Large intestine (tissue), 3 donors: Measurements from ENCODE around the gene ERLEC1. TPM values are rescaled to one million over a fixed set of nuclear protein-coding genes. Genes with fewer than 3 reads are reported as not detected.
"Not testable (repeated sequence)": the region's sequence is repeated elsewhere in the genome, so short reads cannot be mapped to it uniquely, and the experiment has no call there.

Experiments used
- DNase-seq, 2 donors: peaks; one replicate each; pipeline versions ENCODE4 v3.0.0 to v3.0.0-alpha.2; 2013
- H3K27ac ChIP-seq: one replicate; pipeline ENCODE4 v1.5.1; 2013; ENCODE audit warnings: low read length
- H3K27me3 ChIP-seq: 2 replicates; pipeline ENCODE4 v1.6.1; 2013; ENCODE audit warnings: low read length; ENCODE audit not compliant: control insufficient read depth, insufficient read depth
- H3K36me3 ChIP-seq: 2 replicates; pipeline ENCODE4 v1.6.1; 2013; ENCODE audit warnings: low read length; ENCODE audit not compliant: control insufficient read depth, insufficient read depth
- H3K4me1 ChIP-seq: one replicate; pipeline ENCODE4 v1.6.1; 2013; ENCODE audit warnings: low read length; ENCODE audit not compliant: control insufficient read depth, insufficient read depth
- H3K4me3 ChIP-seq: one replicate; pipeline ENCODE4 v1.5.1; 2013; ENCODE audit warnings: low read length
- H3K9me3 ChIP-seq: one replicate; pipeline ENCODE4 v1.6.1; 2013; ENCODE audit warnings: mild to moderate bottlenecking, low read depth, low read length, moderate library complexity; ENCODE audit not compliant: control insufficient read depth
- WGBS: methylation state at CpG from one replicate; pipeline ENCODE4 v1.1.5; 2013; ENCODE audit warnings: low lambda C conversion rate; ENCODE audit not compliant: insufficient coverage; 5-methylcytosine and 5-hydroxymethylcytosine counted together
- polyA plus RNA-seq: library from polyadenylated mRNA; unstranded; fragments of 120-200 nt; gene quantifications from one replicate; pipeline ENCODE4 v1.2.1, GENCODE V29; 2013

The ERLEC1 gene
- polyA plus RNA-seq, 1 donor, result 64.1 TPM

DNA sequence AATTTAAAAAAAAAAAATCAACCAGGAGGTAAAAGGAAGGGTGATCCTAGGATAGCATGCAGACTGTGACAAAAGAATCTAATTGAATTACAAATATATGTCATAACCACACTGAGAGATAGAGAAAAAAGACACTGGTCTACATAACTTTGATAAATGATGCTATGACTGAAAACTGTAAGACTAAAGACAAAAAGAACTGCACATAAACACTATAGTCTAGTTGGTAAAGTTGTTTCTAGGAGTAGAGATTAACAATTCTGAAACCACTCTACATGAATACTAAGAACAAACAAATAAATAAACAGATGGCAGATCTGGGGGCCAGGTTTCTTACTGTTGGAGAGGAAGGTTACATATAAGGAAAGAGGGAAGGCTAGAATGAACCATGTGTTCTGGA is 33.8 kb upstream of the ERLEC1 start:
- Histone ChIP-seq H3K27me3 (no peaks in the 10 kb centered on the region), H3K27ac (no peak overlapping the region), H3K36me3 (peaks cover 10% of the 10 kb centered on the region), H3K4me1 (no peaks in the 10 kb centered on the region), H3K9me3 (no peaks in the 10 kb centered on the region), H3K4me3 (no peak overlapping the region)
- no peak for DNase-seq

- no peak overlapping the region for H3K27ac ChIP-seq
- H3K36me3 ChIP-seq, result peaks cover 9% of the 10 kb centered on the region
- no peak overlapping the region for H3K4me3 ChIP-seq
- no peaks in the 10 kb centered on the region for H3K27me3 ChIP-seq
- DNase-seq, result no peak
- H3K9me3 ChIP-seq, result no peaks in the 10 kb centered on the region
- no peaks in the 10 kb centered on the region for H3K4me1 ChIP-seq
- no CpG with 5 or more reads among the region's 2 CpGs for WGBS
These were observed 31.7 kb upstream of the ERLEC1 start for GRCh38 chr2:53755121-53755520.

GRCh38 chr2:53756644-53757043 is 30.2 kb upstream of the ERLEC1 start:
- Histone ChIP-seq H3K27ac (no peak overlapping the region), H3K9me3 (no peaks in the 10 kb centered on the region), H3K27me3 (no peaks in the 10 kb centered on the region), H3K4me1 (no peaks in the 10 kb centered on the region), H3K4me3 (no peak overlapping the region), H3K36me3 (peaks cover 11% of the 10 kb centered on the region)
- no peak for DNase-seq
- no CpG with 5 or more reads among the region's 15 CpGs for WGBS

DNA sequence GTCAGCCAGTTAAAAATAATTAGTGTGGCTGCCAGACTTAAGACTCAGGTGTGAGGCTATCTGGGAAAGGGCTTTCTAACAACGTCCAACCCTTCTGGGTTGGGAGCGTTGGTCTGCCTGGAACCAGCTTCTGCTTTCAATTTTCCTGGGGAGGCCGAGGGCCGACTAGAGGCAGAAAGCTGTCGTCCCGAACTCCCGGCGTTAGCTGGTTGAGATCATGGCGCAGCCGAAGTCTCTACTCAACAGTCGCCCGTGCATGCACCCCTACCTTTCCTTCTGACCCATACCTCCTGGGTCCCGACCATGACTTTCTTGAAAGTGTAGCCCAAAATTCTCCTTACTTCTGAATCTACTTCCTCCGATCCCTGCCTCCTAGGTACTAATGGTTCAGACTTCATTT is 29.6 kb upstream of the ERLEC1 start:
- not testable (repeated sequence) for H3K27me3 ChIP-seq, H3K9me3 ChIP-seq, H3K4me3 ChIP-seq, H3K4me1 ChIP-seq, DNase-seq, H3K27ac ChIP-seq
- 100% methylated on average over 1 of the region's 14 CpGs for WGBS
- peaks cover 11% of the 10 kb centered on the region for H3K36me3 ChIP-seq

- no peak overlapping the region for H3K4me3 ChIP-seq
- no peak for DNase-seq
- H3K27me3 ChIP-seq, result no peaks in the 10 kb centered on the region
- no peaks in the 10 kb centered on the region for H3K9me3 ChIP-seq
- peaks cover 7% of the 10 kb centered on the region for H3K36me3 ChIP-seq
- WGBS, result no CpG with 5 or more reads among the region's 1 CpG
- H3K27ac ChIP-seq, result no peak overlapping the region
- H3K4me1 ChIP-seq, result peaks cover 3% of the 10 kb centered on the region
These were observed 21.1 kb upstream of the ERLEC1 start for GRCh38 chr2:53765767-53766166.

DNA sequence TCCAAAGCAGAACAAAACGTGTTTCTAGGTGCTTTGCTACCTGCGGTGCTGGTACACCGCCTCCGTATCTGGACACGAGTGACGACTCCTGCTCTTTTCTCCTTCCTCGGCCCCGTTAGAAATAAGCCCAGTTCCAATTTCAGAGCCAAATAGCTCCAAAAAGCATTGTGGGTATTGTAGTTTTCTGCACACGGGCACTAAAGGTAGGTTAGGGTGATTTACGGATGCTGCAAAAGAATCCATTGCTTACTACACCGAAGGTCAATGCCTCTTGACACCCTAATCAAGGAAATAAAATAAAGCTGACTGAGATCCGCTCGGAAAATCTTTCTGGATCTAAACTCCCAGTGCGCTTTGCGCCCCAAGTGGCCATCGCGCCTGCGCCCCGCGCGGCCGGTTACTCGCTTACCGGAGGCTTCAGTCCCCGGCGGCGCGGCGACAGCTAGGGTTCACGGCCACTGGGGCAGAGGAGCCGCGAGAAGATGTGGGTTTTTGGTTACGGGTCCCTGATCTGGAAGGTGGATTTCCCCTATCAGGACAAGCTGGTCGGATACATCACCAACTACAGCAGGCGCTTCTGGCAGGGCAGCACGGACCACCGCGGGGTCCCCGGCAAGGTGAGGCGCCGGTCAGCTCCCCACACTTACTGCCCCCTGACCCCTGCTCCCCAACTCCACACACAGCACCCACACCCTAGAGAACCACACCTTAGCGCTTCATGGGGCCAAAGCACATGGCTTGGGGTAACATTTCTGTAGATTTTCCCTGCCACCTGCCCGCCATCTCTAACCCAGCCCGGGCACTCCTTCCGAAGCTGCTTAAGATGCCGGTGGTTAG is 19.2 kb upstream of the ERLEC1 start, which contains the start of gene CHAC2:
Gene CHAC2 (plus strand): TSS at position 400 of the 837 bp plus-strand sequence. CDS start 83 bp downstream, at position 483.
- peak within 1 kb of the TSS; percentile 50 for H3K27ac ChIP-seq
- peaks cover 3% of the 10 kb centered on the region for H3K4me1 ChIP-seq
- no peaks in the 10 kb centered on the region for H3K9me3 ChIP-seq

GRCh38 chr2:53768242-53768542 is 18.7 kb upstream of the ERLEC1 start:
- H3K9me3 ChIP-seq, result no peaks in the 10 kb centered on the region
- peak overlapping the region; percentile 77 for H3K4me3 ChIP-seq
- peak overlapping the region; percentile 50 for H3K27ac ChIP-seq
- peaks cover 3% of the 10 kb centered on the region for H3K4me1 ChIP-seq
- H3K36me3 ChIP-seq, result peaks cover 3% of the 10 kb centered on the region
- DNase-seq, result no peak
- H3K27me3 ChIP-seq, result no peaks in the 10 kb centered on the region
- WGBS, result no CpG with 5 or more reads among the region's 12 CpGs

More for the DNA sequence above, 19.2 kb upstream of the ERLEC1 start, which contains the start of gene CHAC2:
- WGBS, result no CpG with 5 or more reads among the region's 46 CpGs
- Histone ChIP-seq H3K36me3 (peaks cover 6% of the 10 kb centered on the region), H3K27me3 (no peaks in the 10 kb centered on the region), H3K4me3 (peak within 1 kb of the TSS; percentile 77)
- DNase-seq, result peak; percentile 78 to 83

DNA sequence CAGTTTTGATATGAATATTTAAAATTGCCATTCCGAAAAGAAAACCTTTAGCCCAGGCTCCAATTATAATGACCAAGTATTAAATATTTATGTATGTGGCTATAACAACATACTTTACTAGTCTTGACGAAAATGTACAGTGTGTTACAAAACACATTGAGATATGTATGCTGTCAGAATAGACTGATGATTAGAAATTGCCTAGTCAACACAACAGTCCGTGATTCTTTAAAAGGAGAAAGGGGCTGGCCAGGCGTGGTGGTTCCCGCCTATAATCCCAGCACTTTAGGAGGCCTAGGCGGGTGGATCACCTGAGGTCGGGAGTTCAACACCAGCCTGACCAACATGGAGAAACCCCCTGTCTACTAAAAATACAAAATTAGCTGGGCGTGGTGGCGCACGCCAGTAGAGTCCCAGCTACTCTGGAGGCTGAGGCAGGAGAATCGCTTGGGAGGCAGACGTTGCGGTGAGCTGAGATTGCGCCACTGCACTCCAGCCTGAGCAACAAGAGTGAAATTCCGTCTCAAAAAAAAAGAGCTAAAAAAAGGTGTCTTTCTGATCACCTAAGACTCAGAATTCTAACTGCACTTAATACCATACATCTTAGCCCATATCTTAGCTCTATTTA is 17.4 kb upstream of the ERLEC1 start:
- Histone ChIP-seq H3K4me3 (no peak overlapping the region), H3K36me3 (no peaks in the 10 kb centered on the region), H3K27ac (no peak overlapping the region), H3K9me3 (no peaks in the 10 kb centered on the region), H3K27me3 (no peaks in the 10 kb centered on the region), H3K4me1 (peaks cover 2% of the 10 kb centered on the region)
- DNase-seq, result no peak
- WGBS, result 86% methylated on average over 1 of the region's 15 CpGs

GRCh38 chr2:53770264-53770663 is 16.6 kb upstream of the ERLEC1 start:
- no peaks in the 10 kb centered on the region for H3K9me3 ChIP-seq
- 89% methylated on average over 4 of the region's 4 CpGs for WGBS
- H3K4me3 ChIP-seq, result no peak overlapping the region
- no peaks in the 10 kb centered on the region for H3K36me3 ChIP-seq
- no peaks in the 10 kb centered on the region for H3K27me3 ChIP-seq
- H3K27ac ChIP-seq, result no peak overlapping the region
- no peaks in the 10 kb centered on the region for H3K4me1 ChIP-seq
- no peak for DNase-seq

DNA sequence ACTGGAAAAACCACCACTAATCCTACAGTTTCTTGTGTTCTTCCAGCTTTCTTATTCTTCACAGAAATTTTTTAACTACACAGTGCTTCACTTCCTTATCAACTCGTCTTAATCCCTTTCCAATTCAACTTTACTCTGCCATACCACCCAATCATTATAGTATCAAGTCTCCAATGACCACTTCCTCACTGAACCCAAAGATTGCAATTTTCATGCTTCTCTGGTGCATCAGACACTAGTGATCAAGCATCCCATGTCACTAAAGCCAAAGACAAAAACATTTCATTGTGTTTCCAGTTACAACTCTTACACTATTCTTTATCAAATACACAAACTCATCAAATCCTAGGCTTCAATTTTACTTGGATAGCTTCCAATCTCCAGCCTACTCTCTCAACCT is 9.7 kb upstream of the ERLEC1 start:
- no peak overlapping the region for H3K4me3 ChIP-seq
- no peaks in the 10 kb centered on the region for H3K9me3 ChIP-seq
- WGBS, result 86% methylated on average over 1 of the region's 1 CpG
- peaks cover 5% of the 10 kb centered on the region for H3K36me3 ChIP-seq
- H3K27ac ChIP-seq, result no peak overlapping the region
- H3K4me1 ChIP-seq, result no peaks in the 10 kb centered on the region
- H3K27me3 ChIP-seq, result no peaks in the 10 kb centered on the region
- no peak for DNase-seq
